GM21576 (cell line): ENCODE results near the gene MAGI1.

Experiments
- ATAC-seq: cut with Tn5 transposase; IDR thresholded peaks from one replicate; pipeline ENCODE4 v1.9.1; 2021; ENCODE audit warnings: mild to moderate bottlenecking, moderate library complexity; ENCODE audit not compliant: unreplicated experiment

Gene MAGI1

GRCh38 chr3:65814845-65815578 is 223.7 kb downstream of the MAGI1 start:
- ATAC-seq, result no peak

- ATAC-seq, result no peak
These were observed 226.8 kb downstream of the MAGI1 start for GRCh38 chr3:65811892-65812291.

- ATAC-seq, result no peak
These were observed 227.5 kb downstream of the MAGI1 start for GRCh38 chr3:65811086-65811761.

- ATAC-seq, result no peak
These were observed 228.4 kb downstream of the MAGI1 start for GRCh38 chr3:65810302-65810701.

DNA sequence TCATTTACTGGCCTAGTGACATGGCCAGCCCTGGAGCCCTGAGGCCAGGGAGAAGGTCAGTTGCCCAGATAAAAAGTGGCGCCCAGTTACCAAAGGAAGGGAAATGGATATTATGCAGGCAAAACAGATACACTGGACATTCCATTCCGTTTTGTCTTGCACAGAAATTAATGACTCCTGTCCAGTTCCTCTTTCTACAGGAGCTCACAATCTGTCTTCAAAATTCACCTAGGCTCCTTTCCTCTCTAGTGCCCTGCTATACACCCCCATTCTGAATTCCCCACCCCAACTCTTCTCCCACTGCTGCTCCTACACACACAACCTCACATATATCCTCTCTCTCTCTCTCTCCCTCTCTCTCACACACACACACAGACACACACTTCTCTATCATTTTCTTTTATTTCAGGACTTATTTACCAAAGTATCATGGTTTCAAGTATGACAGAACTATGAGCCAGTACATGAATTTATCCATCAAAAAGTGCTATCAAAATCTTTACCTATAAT is 229.0 kb downstream of the MAGI1 start:
- ATAC-seq, result no peak

DNA sequence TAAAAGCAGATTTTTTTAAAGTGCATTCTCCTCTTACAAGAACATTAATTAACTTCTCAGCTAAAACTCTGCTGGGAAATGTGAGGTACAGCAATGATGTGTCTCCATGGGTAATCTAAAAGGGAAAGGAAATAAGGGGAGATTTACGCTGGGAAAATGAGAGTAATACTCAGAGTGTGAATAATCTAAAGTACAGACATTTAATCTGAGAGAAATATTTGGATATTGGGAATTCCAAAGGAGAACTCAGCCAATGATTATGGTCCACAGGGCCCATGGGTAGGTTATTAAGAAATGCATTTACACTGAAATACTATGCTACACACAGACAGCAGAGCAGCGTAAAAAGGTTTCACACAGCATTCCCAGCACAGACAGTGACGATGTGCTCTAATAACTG is 229.9 kb downstream of the MAGI1 start:
- no peak for ATAC-seq

GRCh38 chr3:65808407-65808806 is 230.3 kb downstream of the MAGI1 start:
- ATAC-seq, result no peak

DNA sequence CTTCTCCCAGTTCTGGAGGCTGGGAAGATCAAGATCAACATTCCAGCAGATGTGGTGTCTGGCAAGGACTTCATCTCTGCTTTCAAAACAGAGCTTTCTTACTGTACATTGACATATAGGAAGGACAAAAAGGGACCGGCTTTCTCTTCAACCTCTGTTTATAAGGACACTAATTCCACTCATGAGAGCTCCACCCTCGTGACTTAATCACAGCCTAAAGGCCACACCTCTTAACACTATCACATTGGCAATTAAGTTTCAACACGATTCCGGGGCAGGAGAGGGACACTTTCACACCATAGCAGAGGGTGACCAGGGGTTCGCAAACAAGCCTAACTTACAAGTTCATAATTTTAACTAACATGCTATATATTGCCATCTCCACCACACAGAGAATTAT is 231.5 kb downstream of the MAGI1 start:
- no peak for ATAC-seq

DNA sequence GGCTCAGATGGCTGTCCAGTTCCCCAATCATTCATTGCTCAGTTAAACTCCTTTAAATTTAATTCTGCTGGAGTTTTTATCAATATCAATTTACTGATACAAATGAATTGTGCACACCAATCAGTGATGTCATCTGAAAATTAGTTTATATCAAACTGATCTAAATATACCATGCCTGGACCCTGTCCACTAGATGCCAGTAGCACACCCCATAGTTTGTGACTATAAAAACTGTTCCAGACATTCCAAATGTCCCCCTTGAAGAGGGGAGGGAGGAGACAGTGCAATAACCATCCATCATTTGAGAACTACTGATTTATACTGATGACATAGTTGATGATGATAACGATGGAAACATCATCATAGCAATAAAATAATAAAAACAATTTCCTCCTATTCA is 232.1 kb downstream of the MAGI1 start:
- ATAC-seq, result no peak

DNA sequence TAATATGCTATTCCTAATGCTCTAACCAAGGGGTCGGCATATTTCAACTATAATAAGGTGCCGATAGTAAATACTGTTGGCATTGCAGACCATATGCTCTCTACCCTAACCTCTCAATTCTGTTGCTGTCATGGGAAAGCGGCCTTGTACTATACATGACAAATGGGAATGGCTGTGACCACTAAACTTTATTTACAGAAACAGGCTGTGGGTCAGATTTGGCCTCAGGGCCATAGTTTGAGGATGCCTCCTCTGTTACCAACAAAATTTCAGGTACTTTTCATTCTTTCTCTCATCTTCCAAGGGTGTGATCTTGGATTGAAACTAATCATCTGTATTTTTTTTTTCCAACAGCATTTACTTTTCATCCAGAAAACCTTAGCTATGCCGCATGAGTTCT is 242.0 kb downstream of the MAGI1 start:
- ATAC-seq, result no peak

DNA sequence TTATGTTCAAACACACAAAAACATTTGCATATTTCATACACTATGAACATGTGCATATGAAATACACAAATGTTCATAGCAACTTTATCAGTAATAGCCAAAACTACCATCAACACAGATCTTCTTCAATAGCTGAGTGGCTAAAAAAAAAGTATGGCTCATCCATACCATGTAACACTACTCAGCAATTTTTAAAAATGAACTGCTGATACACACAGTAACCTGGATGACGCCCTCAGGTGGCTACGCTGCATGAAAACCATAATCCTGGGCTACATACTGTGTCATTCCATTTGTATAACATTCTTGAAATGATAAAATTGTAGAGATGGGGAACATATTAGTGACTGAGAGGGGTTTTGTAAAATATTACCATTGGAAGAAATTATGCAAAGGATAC is 243.6 kb downstream of the MAGI1 start:
- no peak for ATAC-seq

DNA sequence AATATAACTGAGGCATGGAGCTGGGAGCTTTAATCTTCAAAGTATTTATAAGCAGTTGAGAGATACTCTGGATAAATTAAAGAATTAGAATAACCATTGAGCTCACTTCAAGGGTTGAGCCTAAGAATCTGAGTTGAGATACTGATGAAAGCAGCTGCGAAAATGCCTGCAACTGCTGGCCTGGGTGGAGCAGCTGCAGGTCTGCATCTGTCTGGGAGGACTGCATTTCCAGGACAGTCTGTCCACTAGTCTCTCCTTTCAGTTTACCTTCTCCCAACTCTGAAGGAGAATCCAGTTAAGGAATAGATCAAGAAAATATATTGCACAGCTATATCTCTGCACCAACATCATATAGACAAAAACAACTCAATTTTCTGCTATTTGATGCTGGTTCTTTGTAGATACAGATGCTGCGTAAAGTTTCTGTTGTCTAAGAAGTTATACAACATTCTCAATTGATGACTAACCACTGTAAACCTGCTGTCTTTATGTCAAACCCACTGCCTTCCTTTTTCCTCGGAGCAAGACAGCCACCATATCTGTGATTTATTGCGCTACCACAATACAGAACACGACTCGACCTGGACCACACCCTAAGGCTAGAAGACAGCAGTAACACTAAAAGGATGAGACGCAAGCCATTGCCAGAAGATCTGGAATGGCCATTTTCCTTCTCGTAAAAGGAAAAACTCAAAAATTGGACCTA is 245.1 kb downstream of the MAGI1 start:
- ATAC-seq, result no peak

DNA sequence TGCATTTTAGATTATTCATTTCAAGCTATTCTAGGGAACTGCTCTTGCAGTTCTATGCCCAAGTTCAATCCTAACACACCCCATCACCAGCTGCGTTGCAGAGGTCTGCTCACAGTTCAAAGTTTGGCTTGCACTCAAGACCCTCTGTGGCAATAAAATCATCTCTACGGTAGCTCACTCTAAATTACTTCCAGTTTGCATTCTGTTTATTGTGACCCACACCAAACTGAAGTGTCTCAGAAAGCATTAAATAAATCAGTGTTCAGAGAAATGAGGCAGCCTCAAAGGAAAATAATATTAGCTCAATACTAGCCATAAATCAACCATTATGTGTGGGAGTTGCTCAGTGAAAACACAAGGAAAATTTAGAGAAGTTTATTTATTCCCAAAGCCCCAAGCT is 250.3 kb downstream of the MAGI1 start:
- no peak for ATAC-seq

DNA sequence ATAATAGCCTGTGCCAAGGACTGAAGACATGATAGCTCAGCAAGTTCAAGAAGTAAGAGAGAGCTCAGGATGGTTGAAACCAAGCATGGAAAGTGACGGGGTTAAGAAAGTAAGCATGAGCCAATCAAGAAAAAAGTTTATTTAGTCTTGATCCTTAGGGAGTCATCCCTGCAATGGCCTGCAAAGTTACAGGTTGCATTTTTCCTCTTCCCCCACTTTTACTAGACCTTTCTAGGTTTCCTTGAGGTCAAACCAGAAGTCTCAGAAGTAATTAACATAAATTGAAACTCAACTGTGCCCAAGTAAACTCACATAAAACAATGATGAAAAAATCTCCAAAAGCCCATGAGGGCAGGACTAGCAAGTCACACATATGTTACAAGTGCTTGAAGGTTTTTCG is 250.9 kb downstream of the MAGI1 start:
- no peak for ATAC-seq

DNA sequence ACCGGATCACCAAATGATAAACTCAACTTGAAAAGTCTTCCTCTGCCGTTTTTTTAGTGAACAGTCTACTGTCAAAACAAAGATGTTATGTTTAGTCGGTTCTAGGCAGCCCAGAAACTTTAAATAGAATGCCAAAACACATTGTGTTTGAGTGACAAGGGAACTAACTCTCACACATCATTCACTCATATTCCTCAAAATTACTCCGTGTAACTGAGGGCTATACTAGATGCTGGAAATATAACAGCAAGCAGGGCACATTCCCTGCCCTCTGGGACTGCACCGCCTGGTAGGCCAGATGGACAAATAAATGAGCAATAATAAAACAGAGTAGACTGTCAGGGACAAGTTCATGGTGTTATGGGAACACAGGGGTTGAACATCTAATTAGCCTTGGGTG is 251.4 kb downstream of the MAGI1 start:
- ATAC-seq, result no peak

DNA sequence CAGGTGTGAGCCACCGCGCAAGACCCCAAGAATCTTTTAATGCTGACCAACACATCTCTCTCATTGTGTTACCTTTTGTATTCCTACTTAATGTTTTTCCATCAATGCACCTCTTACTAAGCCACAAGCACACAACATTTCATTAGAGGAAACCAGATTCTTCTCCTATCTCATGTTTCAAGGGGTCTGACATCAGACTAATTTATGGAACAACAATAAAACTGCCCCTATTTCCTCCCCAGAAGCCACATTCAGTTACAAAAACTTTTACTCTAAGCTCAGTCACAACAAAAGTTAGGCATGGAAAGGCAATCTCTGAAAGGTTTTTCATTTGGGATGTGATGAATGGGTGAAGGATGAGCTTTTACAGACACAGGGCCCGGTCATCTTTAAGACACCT is 251.8 kb downstream of the MAGI1 start:
- no peak for ATAC-seq

DNA sequence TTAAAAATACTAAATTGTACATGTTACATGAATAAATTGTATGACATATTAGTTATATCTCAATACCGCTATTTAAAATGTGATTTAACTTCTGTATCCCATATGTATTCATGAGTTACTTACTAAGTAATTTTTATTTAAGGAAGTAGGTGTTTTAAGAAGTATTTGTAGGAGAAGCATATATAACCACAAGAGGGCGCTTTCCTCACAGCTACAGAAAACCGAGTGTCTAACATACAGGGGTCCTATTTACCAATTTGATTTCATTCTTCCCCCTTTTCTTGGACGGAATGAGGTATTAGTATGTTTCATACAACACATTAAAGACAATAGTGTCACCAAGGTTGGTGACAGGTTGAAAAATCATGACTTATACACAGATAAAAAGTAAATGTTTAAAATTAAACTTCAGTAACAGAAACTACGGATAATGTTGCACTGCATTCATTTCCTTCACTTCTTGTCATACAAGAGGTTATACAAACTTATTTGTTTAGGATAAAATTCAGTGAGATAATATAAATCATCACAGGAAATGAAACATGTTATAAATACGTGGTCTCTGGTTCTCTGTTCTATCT is 253.6 kb downstream of the MAGI1 start:
- ATAC-seq, result no peak

DNA sequence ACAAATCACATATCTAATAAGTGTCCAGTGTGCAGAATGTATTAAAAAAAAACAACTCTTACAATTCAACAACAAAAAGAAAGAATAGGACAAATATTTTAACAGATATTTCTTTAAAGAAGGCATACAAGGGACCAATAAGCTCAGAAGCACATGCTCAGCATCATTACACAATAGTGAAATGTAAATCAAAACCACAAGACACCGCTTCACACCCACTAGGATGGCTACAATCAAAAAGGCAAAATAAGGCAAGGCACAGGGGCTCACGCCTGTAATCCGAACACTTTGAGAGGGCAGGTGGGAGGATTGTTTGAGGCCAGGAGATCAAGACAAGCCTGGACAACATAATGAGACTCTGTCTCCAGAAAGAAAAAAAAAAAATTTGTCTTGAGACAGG is 255.6 kb downstream of the MAGI1 start:
- no peak for ATAC-seq

GRCh38 chr3:65781594-65781993 is 257.1 kb downstream of the MAGI1 start:
- no peak for ATAC-seq

DNA sequence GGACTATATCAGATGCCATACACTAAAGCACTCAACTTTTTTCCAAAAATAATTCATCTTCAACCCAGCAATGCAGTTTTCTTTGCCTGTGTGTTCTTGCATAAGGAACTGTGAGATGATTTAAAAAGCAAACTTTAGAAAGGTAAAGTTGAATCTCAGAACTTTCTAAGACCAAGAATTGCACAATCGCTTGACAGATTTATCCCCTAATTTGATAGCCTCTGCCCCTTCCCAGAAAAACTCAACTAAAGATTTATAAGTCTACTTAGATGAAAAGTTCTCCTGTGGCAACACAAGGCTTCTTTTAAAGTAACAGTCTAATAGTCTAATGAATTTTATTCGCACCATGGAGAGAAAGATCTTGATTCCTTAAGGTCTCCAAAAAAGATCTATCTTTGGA is 259.3 kb downstream of the MAGI1 start:
- no peak for ATAC-seq

DNA sequence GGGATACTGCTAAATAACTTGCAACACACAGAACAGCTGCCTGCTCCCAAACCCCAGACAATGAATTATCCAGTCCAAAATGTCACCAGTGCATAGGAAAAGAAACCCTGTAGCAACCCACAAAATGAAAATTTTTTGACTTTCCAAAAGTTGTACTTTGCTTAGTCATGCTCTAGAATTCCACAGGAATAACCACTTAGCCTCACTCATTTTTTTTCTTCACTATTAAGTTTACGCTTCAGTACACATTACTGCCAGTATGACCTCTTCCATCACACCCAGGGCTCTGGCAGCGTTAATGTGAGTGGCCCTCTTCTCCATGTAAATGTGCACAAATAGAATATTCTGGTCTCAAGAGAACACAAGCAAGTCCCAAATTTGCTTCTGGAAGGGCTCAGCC is 259.8 kb downstream of the MAGI1 start:
- ATAC-seq, result no peak

GRCh38 chr3:65777050-65777449 is 261.7 kb downstream of the MAGI1 start:
- no peak for ATAC-seq
